ENCODE measurements around the gene TACC2. TPM values are rescaled to one million over a fixed set of nuclear protein-coding genes. Genes with fewer than 3 reads are reported as not detected.
"Not testable (repeated sequence)": the region's sequence is repeated elsewhere in the genome, so short reads cannot be mapped to it uniquely, and the experiment has no call there.

Gene TACC2
- total and polyA plus RNA-seq, 2 experiments from 2014 or later, result 4.3 to 16.7 TPM

- no peak overlapping the region for H3K4me2 ChIP-seq (ENCODE audit: unreplicated experiment)
- in situ Hi-C loops (cut with MboI), result no loop called here
- TF ChIP-seq EZH2 (IDR thresholded peaks at IDR 0.05; ENCODE audit: insufficient read depth, poor library complexity, severe bottlenecking), result no peak
- TF ChIP-seq EZH2phosphoT487 (IDR thresholded peaks at IDR 0.05; ENCODE audit: insufficient read depth, low read depth), result no peak
These were observed 23.8 kb downstream of the TACC2 start for GRCh38 chr10:122012731-122013130.

GRCh38 chr10:122013311-122013780 lies 24.4 kb downstream of the TACC2 start:
- Histone ChIP-seq H3K36me3 (ENCODE audit: low read depth) (no peaks in the 10 kb centered on the region), H3K27me3 (replicated peaks; ENCODE audit: insufficient read depth) (peaks cover 4% of the 10 kb centered on the region), H3K4me2 (ENCODE audit: unreplicated experiment) (no peak overlapping the region), H3K27ac (no peak overlapping the region), H3K4me1 (ENCODE audit: insufficient read depth) (no peaks in the 10 kb centered on the region), H3K9me2 (ENCODE audit: insufficient read depth) (no peaks in the 10 kb centered on the region), H3K79me2 (ENCODE audit: insufficient read depth) (no peaks in the 10 kb centered on the region), H4K20me1 (ENCODE audit: insufficient read depth) (no peaks in the 10 kb centered on the region), H2AFZ (no peak overlapping the region), H3K9ac (no peak overlapping the region), H3K4me3 (no peak overlapping the region), H3F3A (ENCODE audit: insufficient read depth) (no peaks in the 10 kb centered on the region), H3K9me3 (ENCODE audit: low read depth) (no peaks in the 10 kb centered on the region)
- 46 to 65% methylated on average over 8 of the region's 8 CpGs for WGBS, 2 experiments (ENCODE audit: low coverage in 1 of 2, low lambda C conversion rate in 2 of 2, missing lambda C conversion rate in 2 of 2)
- DNase-seq, result no peak
- no peak for TF ChIP-seq EZH2phosphoT487 (IDR thresholded peaks at IDR 0.05; ENCODE audit: insufficient read depth, low read depth)
- no peak for TF ChIP-seq EZH2 (IDR thresholded peaks at IDR 0.05; ENCODE audit: insufficient read depth, poor library complexity, severe bottlenecking)
- in situ Hi-C loops (cut with MboI), result no loop called here

More at GRCh38 chr10:122012731-122013130, 23.8 kb downstream of the TACC2 start:
- H3K36me3 ChIP-seq (ENCODE audit: low read depth), result no peaks in the 10 kb centered on the region
- no peaks in the 10 kb centered on the region for H3K9me2 ChIP-seq (ENCODE audit: insufficient read depth)
- no peak overlapping the region for H2AFZ ChIP-seq
- 55 to 63% methylated on average over 5 of the region's 5 CpGs for WGBS, 2 experiments (ENCODE audit: low coverage in 1 of 2, low lambda C conversion rate in 2 of 2, missing lambda C conversion rate in 2 of 2)
- peaks cover 4% of the 10 kb centered on the region for H3K27me3 ChIP-seq (replicated peaks; ENCODE audit: insufficient read depth)
- no peaks in the 10 kb centered on the region for H3F3A ChIP-seq (ENCODE audit: insufficient read depth)
- no peaks in the 10 kb centered on the region for H3K9me3 ChIP-seq (ENCODE audit: low read depth)
- H3K27ac ChIP-seq, result no peak overlapping the region
- no peak for DNase-seq
- H4K20me1 ChIP-seq (ENCODE audit: insufficient read depth), result no peaks in the 10 kb centered on the region
- no peaks in the 10 kb centered on the region for H3K4me1 ChIP-seq (ENCODE audit: insufficient read depth)
- no peaks in the 10 kb centered on the region for H3K79me2 ChIP-seq (ENCODE audit: insufficient read depth)
- no peak overlapping the region for H3K4me3 ChIP-seq
- H3K9ac ChIP-seq, result no peak overlapping the region

- no peak for TF ChIP-seq EZH2 (IDR thresholded peaks at IDR 0.05; ENCODE audit: insufficient read depth, poor library complexity, severe bottlenecking)
- no peak for TF ChIP-seq EZH2phosphoT487 (IDR thresholded peaks at IDR 0.05; ENCODE audit: insufficient read depth, low read depth)
- in situ Hi-C loops (cut with MboI), result no loop called here
- Histone ChIP-seq H3K9me2 (ENCODE audit: insufficient read depth) (no peaks in the 10 kb centered on the region), H4K20me1 (ENCODE audit: insufficient read depth) (no peaks in the 10 kb centered on the region), H3F3A (ENCODE audit: insufficient read depth) (no peaks in the 10 kb centered on the region), H2AFZ (no peak overlapping the region), H3K27ac (no peak overlapping the region), H3K4me2 (ENCODE audit: unreplicated experiment) (no peak overlapping the region), H3K9me3 (ENCODE audit: low read depth) (no peaks in the 10 kb centered on the region), H3K36me3 (ENCODE audit: low read depth) (no peaks in the 10 kb centered on the region), H3K9ac (no peak overlapping the region), H3K4me3 (no peak overlapping the region), H3K27me3 (replicated peaks; ENCODE audit: insufficient read depth) (peaks cover 14% of the 10 kb centered on the region), H3K79me2 (ENCODE audit: insufficient read depth) (no peaks in the 10 kb centered on the region), H3K4me1 (ENCODE audit: insufficient read depth) (no peaks in the 10 kb centered on the region)
- 74 to 76% methylated on average over 3 of the region's 3 CpGs for WGBS, 2 experiments (ENCODE audit: low coverage in 1 of 2, low lambda C conversion rate in 2 of 2, missing lambda C conversion rate in 2 of 2)
- DNase-seq, result no peak
These were observed 25.8 kb downstream of the TACC2 start for GRCh38 chr10:122014652-122015248.

GRCh38 chr10:122017926-122018325 lies 29.0 kb downstream of the TACC2 start:
- H3K9me3 ChIP-seq (ENCODE audit: low read depth); H3K9me2 ChIP-seq (ENCODE audit: insufficient read depth); H4K20me1 ChIP-seq (ENCODE audit: insufficient read depth); H3K79me2 ChIP-seq (ENCODE audit: insufficient read depth); H3K4me1 ChIP-seq (ENCODE audit: insufficient read depth); H3K36me3 ChIP-seq (ENCODE audit: low read depth); DNase-seq; H2AFZ ChIP-seq; H3F3A ChIP-seq (ENCODE audit: insufficient read depth); H3K4me2 ChIP-seq (ENCODE audit: unreplicated experiment); H3K4me3 ChIP-seq; H3K27ac ChIP-seq; in situ Hi-C loops (cut with MboI); H3K9ac ChIP-seq: not testable (repeated sequence)
- 56 to 58% methylated on average over 4 of the region's 4 CpGs for WGBS, 2 experiments (ENCODE audit: low coverage in 1 of 2, low lambda C conversion rate in 2 of 2, missing lambda C conversion rate in 2 of 2)
- peaks cover 10% of the 10 kb centered on the region for H3K27me3 ChIP-seq (replicated peaks; ENCODE audit: insufficient read depth)

GRCh38 chr10:122018491-122018890 lies 29.5 kb downstream of the TACC2 start:
- no peak overlapping the region for H3K4me2 ChIP-seq (ENCODE audit: unreplicated experiment)
- TF ChIP-seq EZH2phosphoT487 (IDR thresholded peaks at IDR 0.05; ENCODE audit: insufficient read depth, low read depth), result no peak
- TF ChIP-seq EZH2 (IDR thresholded peaks at IDR 0.05; ENCODE audit: insufficient read depth, poor library complexity, severe bottlenecking), result no peak
- H3K27me3 ChIP-seq (replicated peaks; ENCODE audit: insufficient read depth), result peaks cover 10% of the 10 kb centered on the region
- H3K4me3 ChIP-seq, result no peak overlapping the region
- no peak overlapping the region for H3K27ac ChIP-seq
- H2AFZ ChIP-seq, result peak overlapping the region; percentile 8; the same call in 1 of the 2 replicates
- H3F3A ChIP-seq (ENCODE audit: insufficient read depth), result no peaks in the 10 kb centered on the region
- in situ Hi-C loops (cut with MboI), result no loop called here
- no peak overlapping the region for H3K9ac ChIP-seq
- H3K36me3 ChIP-seq (ENCODE audit: low read depth), result no peaks in the 10 kb centered on the region
- WGBS, 2 experiments (ENCODE audit: low coverage in 1 of 2, low lambda C conversion rate in 2 of 2, missing lambda C conversion rate in 2 of 2), result 14 to 17% methylated on average over 7 of the region's 7 CpGs
- no peaks in the 10 kb centered on the region for H3K9me2 ChIP-seq (ENCODE audit: insufficient read depth)
- H4K20me1 ChIP-seq (ENCODE audit: insufficient read depth), result no peaks in the 10 kb centered on the region
- no peak for DNase-seq
- H3K9me3 ChIP-seq (ENCODE audit: low read depth), result no peaks in the 10 kb centered on the region
- no peaks in the 10 kb centered on the region for H3K79me2 ChIP-seq (ENCODE audit: insufficient read depth)
- H3K4me1 ChIP-seq (ENCODE audit: insufficient read depth), result no peaks in the 10 kb centered on the region
